Osteocyte (in vitro differentiated cells): ENCODE results near the gene EFNA3. TPM values are rescaled to one million over a fixed set of nuclear protein-coding genes. Genes with fewer than 3 reads are reported as not detected.

Experiments
- DNase-seq: peaks from one replicate; pipeline ENCODE4 v3.0.0; 2021; ENCODE audit warnings: mixed read lengths; ENCODE audit not compliant: unreplicated experiment; ENCODE audit errors: extremely low spot score
- H3K27ac Mint-ChIP-seq: one replicate; pipeline ENCODE4 v1.8.0; 2021; ENCODE audit warnings: mild to moderate bottlenecking, mixed read lengths; ENCODE audit not compliant: unreplicated experiment
- H3K27me3 Mint-ChIP-seq: one replicate; pipeline ENCODE4 v1.8.0; 2021; ENCODE audit warnings: mixed read lengths; ENCODE audit not compliant: unreplicated experiment
- H3K36me3 Mint-ChIP-seq: one replicate; pipeline ENCODE4 v1.8.0; 2021; ENCODE audit warnings: mixed read lengths; ENCODE audit not compliant: unreplicated experiment
- H3K4me1 Mint-ChIP-seq: one replicate; pipeline ENCODE4 v1.8.0; 2021; ENCODE audit warnings: mixed read lengths; ENCODE audit not compliant: unreplicated experiment
- H3K4me3 Mint-ChIP-seq: one replicate; pipeline ENCODE4 v1.8.0; 2021; ENCODE audit warnings: mild to moderate bottlenecking, moderate library complexity, mixed read lengths; ENCODE audit not compliant: unreplicated experiment
- H3K9me3 Mint-ChIP-seq: one replicate; pipeline ENCODE4 v1.8.0; 2021; ENCODE audit warnings: mixed read lengths; ENCODE audit not compliant: unreplicated experiment
- total RNA-seq: library from RNA; stranded (reverse); gene quantifications from 2 replicates; pipeline ENCODE4 v1.2.1, GENCODE V29; 2021
- TF ChIP-seq, protein P1 (sequence below): fragments of 200-600 bp; sonication (generic); IDR thresholded peaks from 2 replicates; pipeline ENCODE4 v1.5.0; 2021; ENCODE audit warnings: antibody characterized with exemption, mild to moderate bottlenecking, moderate library complexity

EFNA3 gene
- total RNA-seq, 1 donor from 2014 or later: 2.9 TPM

- Mint-ChIP-seq H3K4me3 (no peak overlapping the region), H3K27me3 (no peaks in the 10 kb centered on the region), H3K36me3 (no peaks in the 10 kb centered on the region), H3K4me1 (peaks cover 2% of the 10 kb centered on the region), H3K27ac (no peak overlapping the region), H3K9me3 (no peaks in the 10 kb centered on the region)
- no peak for DNase-seq
- TF ChIP-seq, protein P1, sequence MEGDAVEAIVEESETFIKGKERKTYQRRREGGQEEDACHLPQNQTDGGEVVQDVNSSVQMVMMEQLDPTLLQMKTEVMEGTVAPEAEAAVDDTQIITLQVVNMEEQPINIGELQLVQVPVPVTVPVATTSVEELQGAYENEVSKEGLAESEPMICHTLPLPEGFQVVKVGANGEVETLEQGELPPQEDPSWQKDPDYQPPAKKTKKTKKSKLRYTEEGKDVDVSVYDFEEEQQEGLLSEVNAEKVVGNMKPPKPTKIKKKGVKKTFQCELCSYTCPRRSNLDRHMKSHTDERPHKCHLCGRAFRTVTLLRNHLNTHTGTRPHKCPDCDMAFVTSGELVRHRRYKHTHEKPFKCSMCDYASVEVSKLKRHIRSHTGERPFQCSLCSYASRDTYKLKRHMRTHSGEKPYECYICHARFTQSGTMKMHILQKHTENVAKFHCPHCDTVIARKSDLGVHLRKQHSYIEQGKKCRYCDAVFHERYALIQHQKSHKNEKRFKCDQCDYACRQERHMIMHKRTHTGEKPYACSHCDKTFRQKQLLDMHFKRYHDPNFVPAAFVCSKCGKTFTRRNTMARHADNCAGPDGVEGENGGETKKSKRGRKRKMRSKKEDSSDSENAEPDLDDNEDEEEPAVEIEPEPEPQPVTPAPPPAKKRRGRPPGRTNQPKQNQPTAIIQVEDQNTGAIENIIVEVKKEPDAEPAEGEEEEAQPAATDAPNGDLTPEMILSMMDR: no peak
These were observed 39.9 kb upstream of the EFNA3 start for GRCh38 chr1:155038602-155039307.

- H3K4me3 Mint-ChIP-seq: no peak overlapping the region
- H3K27me3 Mint-ChIP-seq: no peaks in the 10 kb centered on the region
- H3K9me3 Mint-ChIP-seq: no peaks in the 10 kb centered on the region
- H3K36me3 Mint-ChIP-seq: no peaks in the 10 kb centered on the region
- H3K27ac Mint-ChIP-seq: no peak overlapping the region
- no peak for DNase-seq
- H3K4me1 Mint-ChIP-seq: peaks cover 4% of the 10 kb centered on the region
- TF ChIP-seq, protein P1: no peak
These were observed 39.3 kb upstream of the EFNA3 start for GRCh38 chr1:155039308-155039669.

GRCh38 chr1:155040358-155041093, 38.1 kb upstream of the EFNA3 start:
- TF ChIP-seq, protein P1: no peak
- Mint-ChIP-seq H3K4me3 (no peak overlapping the region), H3K4me1 (peaks cover 9% of the 10 kb centered on the region), H3K9me3 (no peaks in the 10 kb centered on the region), H3K36me3 (no peaks in the 10 kb centered on the region), H3K27ac (no peak overlapping the region), H3K27me3 (no peaks in the 10 kb centered on the region)
- no peak for DNase-seq

DNA sequence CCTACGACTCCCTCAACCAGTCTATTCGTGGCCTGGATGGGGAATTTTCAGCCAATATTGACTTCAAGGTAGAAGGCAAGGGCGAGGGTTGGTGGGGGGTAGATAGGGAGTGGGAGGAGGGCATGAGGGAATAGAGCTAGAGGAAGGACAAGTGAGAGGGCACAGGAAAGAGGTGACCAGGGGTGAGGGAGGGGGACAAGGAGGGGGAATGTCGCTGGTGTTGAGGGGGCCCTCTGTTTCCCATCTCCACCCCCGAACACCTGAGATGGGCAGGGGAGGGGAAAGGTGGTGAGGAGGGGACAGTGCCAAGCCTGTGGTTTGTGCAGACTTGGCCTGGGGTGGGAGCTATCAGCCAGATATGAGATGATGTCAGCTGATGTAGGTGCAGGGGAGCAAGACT, 35.8 kb upstream of the EFNA3 start:
- DNase-seq: no peak
- TF ChIP-seq, protein P1: no peak
- Mint-ChIP-seq H3K27me3 (no peaks in the 10 kb centered on the region), H3K27ac (no peak overlapping the region), H3K4me1 (peaks cover 9% of the 10 kb centered on the region), H3K4me3 (no peak overlapping the region), H3K9me3 (no peaks in the 10 kb centered on the region), H3K36me3 (no peaks in the 10 kb centered on the region)

- Mint-ChIP-seq H3K4me3 (no peak overlapping the region), H3K27ac (no peak overlapping the region)
- TF ChIP-seq, protein P1: no peak
These were observed 35.3 kb upstream of the EFNA3 start for GRCh38 chr1:155043301-155043702.

More at GRCh38 chr1:155043301-155043702, 35.3 kb upstream of the EFNA3 start:
- no peaks in the 10 kb centered on the region for H3K27me3 Mint-ChIP-seq
- peaks cover 9% of the 10 kb centered on the region for H3K4me1 Mint-ChIP-seq
- no peak for DNase-seq
- H3K36me3 Mint-ChIP-seq: no peaks in the 10 kb centered on the region
- no peaks in the 10 kb centered on the region for H3K9me3 Mint-ChIP-seq
